Measurements from ENCODE around the gene TNFAIP2. TPM values are rescaled to one million over a fixed set of nuclear protein-coding genes. Genes with fewer than 3 reads are reported as not detected.

Gene TNFAIP2
- total and polyA plus RNA-seq, 2 of the 4 experiments (the other 2 are of a cell fraction), result 6.3 to 9.6 TPM

GRCh38 chr14:103089386-103090335, 33.6 kb upstream of the TNFAIP2 start:
- WGBS, 2 experiments (ENCODE audit: extremely low coverage in 2 of 2, insufficient read length in 1 of 2), result 73% methylated on average over 16 of the region's 28 CpGs; no CpG with 5 or more reads in 1 of the 2 experiments

More at GRCh38 chr14:103089386-103090335, 33.6 kb upstream of the TNFAIP2 start:
- H3K14ac ChIP-seq (replicated peaks; ENCODE audit: low read depth, low read length), result no peak overlapping the region
- no peaks in the 10 kb centered on the region for H3K36me3 ChIP-seq (ENCODE audit: control insufficient read depth, insufficient read depth, low read length)
- in situ Hi-C loops (cut with MboI; ENCODE audit: low sequenced_read_pairs) (no loop called here), dilution Hi-C loops (cut with HindIII; ENCODE audit: low sequenced_read_pairs, unreplicated experiment) (no loop called here), intact Hi-C loops (cut with micrococcal nuclease) (no loop called here)
- no peak overlapping the region for H4K91ac ChIP-seq (ENCODE audit: insufficient read depth, low read depth, low read length)
- H4K20me1 ChIP-seq (ENCODE audit: insufficient read depth, low read length), result no peaks in the 10 kb centered on the region; the same call in 1 of the 2 replicates
- H3K27me3 ChIP-seq (ENCODE audit: control insufficient read depth, insufficient read depth, low read length), result peaks cover 50% of the 10 kb centered on the region
- peaks cover 11% of the 10 kb centered on the region for H3K4me1 ChIP-seq (ENCODE audit: control insufficient read depth, insufficient read depth, low read length)
- H4K5ac ChIP-seq (ENCODE audit: low read depth, low read length), result no peak overlapping the region
- POLR2A ChIA-PET (ENCODE audit: unreplicated experiment), result no interaction called here
- TF ChIP-seq CHD1 (IDR thresholded peaks at IDR 0.05; ENCODE audit: low read depth, low read length), result no peak
- no peak for TF ChIP-seq NFE2L2 (IDR thresholded peaks at IDR 0.05; ENCODE audit: low read depth, low read length)
- no peak for TF ChIP-seq RCOR1 (IDR thresholded peaks at IDR 0.05; ENCODE audit: insufficient replicate concordance, low read length)
- no peak for TF ChIP-seq MAFK (IDR thresholded peaks at IDR 0.05; ENCODE audit: low read depth, low read length)
- TF ChIP-seq BHLHE40 (IDR thresholded peaks at IDR 0.05; ENCODE audit: low read depth, low read length), result no peak
- no peak for TF ChIP-seq RFX5 (IDR thresholded peaks at IDR 0.05; ENCODE audit: low read depth, low read length)
- TF ChIP-seq POLR2A (IDR thresholded peaks at IDR 0.05; ENCODE audit: low read depth, low read length), result no peak
- TF ChIP-seq MXI1 (IDR thresholded peaks at IDR 0.05; ENCODE audit: borderline replicate concordance, low read depth, low read length), result no peak
- TF ChIP-seq MAZ (IDR thresholded peaks at IDR 0.05; ENCODE audit: borderline replicate concordance, low read depth, low read length), result no peak
- H3K9me1 ChIP-seq (ENCODE audit: insufficient read depth, low read length), result no peaks in the 10 kb centered on the region
- ATAC-seq (ENCODE audit: low read depth), result no peak
- no peak overlapping the region for H3K4me3 ChIP-seq (ENCODE audit: insufficient read depth, low read depth, low read length)
- H3K79me1 ChIP-seq (ENCODE audit: low read depth in 1 of 2, low read length in 2 of 2), result no peaks in the 10 kb centered on the region
- H2AK9ac ChIP-seq (replicated peaks; ENCODE audit: low read depth, low read length, poor library complexity), result peak overlapping the region; percentile 40
- no peak overlapping the region for H3K23ac ChIP-seq (ENCODE audit: low read depth, low read length)
- no TSS peak for BruUV-seq (replicated peaks)
- H3K9ac ChIP-seq (ENCODE audit: low read depth, low read length), result no peak overlapping the region
- H3K4ac ChIP-seq (ENCODE audit: low read depth, low read length), result no peak overlapping the region
- no peak overlapping the region for H2BK15ac ChIP-seq (ENCODE audit: low read depth, low read length)
- H2BK20ac ChIP-seq (ENCODE audit: low read depth, low read length), result no peak overlapping the region
- no peak overlapping the region for H2AK5ac ChIP-seq (ENCODE audit: low read depth, low read length)
- H4K8ac ChIP-seq (ENCODE audit: low read depth in 2 of 2, low read length in 2 of 2), result no peak overlapping the region
- H2AFZ ChIP-seq (replicated peaks; ENCODE audit: low read length, poor library complexity), result no peak overlapping the region
- no peak overlapping the region for H2BK5ac ChIP-seq (ENCODE audit: low read depth, low read length, poor library complexity, severe bottlenecking)
- H3K4me2 ChIP-seq (ENCODE audit: low read depth, low read length), result no peak overlapping the region
- H3K9me3 ChIP-seq (ENCODE audit: control insufficient read depth, insufficient read depth, low read length), result no peaks in the 10 kb centered on the region
- no peak overlapping the region for H3K27ac ChIP-seq (ENCODE audit: insufficient read depth, low read length)
- H2BK120ac ChIP-seq (ENCODE audit: low read depth, low read length), result no peak overlapping the region
- DNase-seq, result no peak
- CTCF ChIA-PET, result no interaction called here
- H3K18ac ChIP-seq (ENCODE audit: low read depth, low read length), result no peak overlapping the region
- H3K56ac ChIP-seq (ENCODE audit: extremely low read depth, insufficient read depth, low read length), result no peak overlapping the region

All from IMR-90 (cell line).